ENCODE measurements around the gene YAP1.

The YAP1 gene

DNA sequence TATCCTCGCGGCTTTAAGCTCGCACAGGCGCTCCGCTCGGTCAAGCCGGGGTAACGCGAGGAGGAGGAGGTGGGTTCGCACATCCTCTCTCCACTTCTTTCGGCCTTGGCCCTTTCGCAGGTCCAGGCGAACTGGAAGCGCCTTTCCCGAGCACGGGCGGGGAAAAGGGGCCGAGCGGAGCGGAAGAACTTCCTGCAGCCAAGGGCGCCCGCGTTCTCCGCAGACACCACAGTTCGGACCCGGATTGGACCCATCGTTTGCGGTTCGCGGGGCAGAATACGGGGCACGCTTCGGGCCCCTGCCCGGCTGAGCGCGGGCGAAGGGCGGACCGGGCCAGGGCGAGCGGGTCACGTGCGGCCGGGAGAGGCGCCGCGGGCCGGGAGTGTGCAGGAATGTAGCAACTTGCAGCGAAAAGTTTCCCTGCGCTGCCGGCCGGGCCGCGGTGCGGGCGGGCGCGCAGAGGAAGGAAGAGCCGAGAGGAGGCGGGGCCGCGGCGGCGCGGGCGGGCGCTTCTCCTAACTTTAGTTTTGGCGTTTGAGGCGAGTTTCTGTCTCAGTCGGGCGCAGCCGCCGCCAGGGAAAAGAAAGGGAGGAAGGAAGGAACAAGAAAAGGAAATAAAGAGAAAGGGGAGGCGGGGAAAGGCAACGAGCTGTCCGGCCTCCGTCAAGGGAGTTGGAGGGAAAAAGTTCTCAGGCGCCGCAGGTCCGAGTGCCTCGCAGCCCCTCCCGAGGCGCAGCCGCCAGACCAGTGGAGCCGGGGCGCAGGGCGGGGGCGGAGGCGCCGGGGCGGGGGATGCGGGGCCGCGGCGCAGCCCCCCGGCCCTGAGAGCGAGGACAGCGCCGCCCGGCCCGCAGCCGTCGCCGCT lies at the start of gene YAP1:
TSS of gene YAP1 (plus strand) at position 552 of the 865 bp plus-strand sequence. CDS start 402 bp downstream, outside the sequence.
- peak within 1 kb of the TSS; percentile 54 for H3K4me3 ChIP-seq (ENCODE audit: low read depth, low read length)
- TF ChIP-seq, protein P1, sequence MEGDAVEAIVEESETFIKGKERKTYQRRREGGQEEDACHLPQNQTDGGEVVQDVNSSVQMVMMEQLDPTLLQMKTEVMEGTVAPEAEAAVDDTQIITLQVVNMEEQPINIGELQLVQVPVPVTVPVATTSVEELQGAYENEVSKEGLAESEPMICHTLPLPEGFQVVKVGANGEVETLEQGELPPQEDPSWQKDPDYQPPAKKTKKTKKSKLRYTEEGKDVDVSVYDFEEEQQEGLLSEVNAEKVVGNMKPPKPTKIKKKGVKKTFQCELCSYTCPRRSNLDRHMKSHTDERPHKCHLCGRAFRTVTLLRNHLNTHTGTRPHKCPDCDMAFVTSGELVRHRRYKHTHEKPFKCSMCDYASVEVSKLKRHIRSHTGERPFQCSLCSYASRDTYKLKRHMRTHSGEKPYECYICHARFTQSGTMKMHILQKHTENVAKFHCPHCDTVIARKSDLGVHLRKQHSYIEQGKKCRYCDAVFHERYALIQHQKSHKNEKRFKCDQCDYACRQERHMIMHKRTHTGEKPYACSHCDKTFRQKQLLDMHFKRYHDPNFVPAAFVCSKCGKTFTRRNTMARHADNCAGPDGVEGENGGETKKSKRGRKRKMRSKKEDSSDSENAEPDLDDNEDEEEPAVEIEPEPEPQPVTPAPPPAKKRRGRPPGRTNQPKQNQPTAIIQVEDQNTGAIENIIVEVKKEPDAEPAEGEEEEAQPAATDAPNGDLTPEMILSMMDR (IDR thresholded peaks at IDR 0.05; ENCODE audit: low read depth, low read length, missing control alignments): no peak
- DNase-seq (ENCODE audit: low read depth): no peak

DNA sequence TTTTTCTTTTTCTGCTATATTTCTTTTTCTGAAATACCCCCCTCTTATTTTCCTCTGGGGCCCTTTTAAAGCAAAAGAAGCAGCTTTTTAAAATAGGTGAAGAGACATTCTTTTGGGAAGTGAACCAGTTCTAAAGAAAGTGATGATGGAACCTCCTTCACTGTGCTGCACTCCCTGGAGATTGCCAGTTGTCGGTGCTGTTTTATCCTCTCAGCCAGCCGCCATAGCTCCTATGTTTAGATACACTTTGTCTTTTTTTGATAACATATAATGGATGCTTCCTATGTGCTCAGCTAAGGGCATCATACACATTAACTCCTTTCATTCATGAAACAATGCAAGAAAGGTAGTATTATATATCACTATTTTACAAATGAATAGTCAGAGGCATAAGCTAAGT lies 49.0 kb upstream of the YAP1 start:
- TF ChIP-seq, protein P1 (IDR thresholded peaks at IDR 0.05; ENCODE audit: low read depth, low read length, missing control alignments): peak; percentile 5
- no peak overlapping the region for H3K4me3 ChIP-seq (ENCODE audit: low read depth, low read length)
- no peak for DNase-seq (ENCODE audit: low read depth)

DNA sequence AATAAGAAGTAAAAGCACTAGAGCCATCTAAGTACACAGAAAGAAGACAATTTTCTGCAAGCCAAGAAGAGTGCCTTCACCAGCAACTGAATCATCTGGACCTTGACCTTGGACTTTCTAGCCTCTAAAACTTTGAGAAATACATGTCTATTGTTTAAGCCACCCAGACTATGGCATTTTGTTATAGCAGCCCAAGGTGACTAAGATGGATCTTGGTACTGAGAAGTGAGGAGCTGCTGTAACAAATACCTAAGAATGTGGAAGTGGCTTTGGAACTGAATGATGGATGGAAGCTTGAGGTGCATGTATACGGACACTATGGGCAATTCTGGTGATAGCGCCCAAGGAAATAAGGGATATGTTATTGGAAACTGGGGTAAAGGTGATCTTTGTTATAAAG lies 48.1 kb upstream of the YAP1 start:
- no peak for DNase-seq (ENCODE audit: low read depth)
- TF ChIP-seq, protein P1 (IDR thresholded peaks at IDR 0.05; ENCODE audit: low read depth, low read length, missing control alignments): no peak
- no peak overlapping the region for H3K4me3 ChIP-seq (ENCODE audit: low read depth, low read length)

DNA sequence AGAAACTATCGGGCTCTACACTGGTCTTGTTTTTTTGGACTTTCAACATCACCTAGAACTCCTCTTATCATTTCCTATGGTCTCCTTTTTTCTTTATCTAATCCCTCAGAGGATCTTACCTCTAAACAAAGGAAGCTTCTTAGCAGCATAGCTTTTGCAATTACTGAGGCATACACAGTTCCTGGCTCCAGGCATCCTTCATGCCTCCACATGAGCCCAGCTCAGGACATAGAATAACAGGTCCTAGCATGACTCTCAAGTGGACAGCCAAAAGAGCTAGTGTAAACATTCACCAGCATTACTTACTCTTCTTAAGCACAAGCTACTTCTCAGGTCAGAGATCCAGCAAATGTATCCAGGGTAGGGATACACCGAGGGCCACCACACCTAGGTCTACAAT lies 45.9 kb upstream of the YAP1 start:
- H3K4me3 ChIP-seq (ENCODE audit: low read depth, low read length): no peak overlapping the region
- TF ChIP-seq, protein P1 (IDR thresholded peaks at IDR 0.05; ENCODE audit: low read depth, low read length, missing control alignments): no peak
- DNase-seq (ENCODE audit: low read depth): no peak

DNA sequence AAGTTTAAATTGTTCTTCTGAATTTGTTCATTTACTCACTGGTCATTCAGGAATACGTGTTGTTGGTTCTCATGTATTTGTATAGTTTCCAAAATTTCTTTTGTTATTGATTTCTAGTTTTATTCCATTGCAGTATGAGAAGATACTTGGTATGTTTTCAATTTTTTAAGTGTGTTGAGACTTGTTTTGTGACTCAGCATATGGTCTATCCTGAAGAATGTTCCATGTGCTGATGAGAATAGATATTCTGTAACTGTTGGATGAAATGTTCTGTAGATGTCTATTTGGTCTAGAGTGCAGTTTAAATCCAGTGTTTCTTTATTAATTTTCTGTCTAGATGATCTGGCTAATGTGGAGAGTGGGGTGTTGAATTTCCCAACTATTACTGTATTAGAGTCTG lies 39.5 kb upstream of the YAP1 start:
- no peak for DNase-seq (ENCODE audit: low read depth)
- TF ChIP-seq, protein P1 (IDR thresholded peaks at IDR 0.05; ENCODE audit: low read depth, low read length, missing control alignments): no peak
- no peak overlapping the region for H3K4me3 ChIP-seq (ENCODE audit: low read depth, low read length)

DNA sequence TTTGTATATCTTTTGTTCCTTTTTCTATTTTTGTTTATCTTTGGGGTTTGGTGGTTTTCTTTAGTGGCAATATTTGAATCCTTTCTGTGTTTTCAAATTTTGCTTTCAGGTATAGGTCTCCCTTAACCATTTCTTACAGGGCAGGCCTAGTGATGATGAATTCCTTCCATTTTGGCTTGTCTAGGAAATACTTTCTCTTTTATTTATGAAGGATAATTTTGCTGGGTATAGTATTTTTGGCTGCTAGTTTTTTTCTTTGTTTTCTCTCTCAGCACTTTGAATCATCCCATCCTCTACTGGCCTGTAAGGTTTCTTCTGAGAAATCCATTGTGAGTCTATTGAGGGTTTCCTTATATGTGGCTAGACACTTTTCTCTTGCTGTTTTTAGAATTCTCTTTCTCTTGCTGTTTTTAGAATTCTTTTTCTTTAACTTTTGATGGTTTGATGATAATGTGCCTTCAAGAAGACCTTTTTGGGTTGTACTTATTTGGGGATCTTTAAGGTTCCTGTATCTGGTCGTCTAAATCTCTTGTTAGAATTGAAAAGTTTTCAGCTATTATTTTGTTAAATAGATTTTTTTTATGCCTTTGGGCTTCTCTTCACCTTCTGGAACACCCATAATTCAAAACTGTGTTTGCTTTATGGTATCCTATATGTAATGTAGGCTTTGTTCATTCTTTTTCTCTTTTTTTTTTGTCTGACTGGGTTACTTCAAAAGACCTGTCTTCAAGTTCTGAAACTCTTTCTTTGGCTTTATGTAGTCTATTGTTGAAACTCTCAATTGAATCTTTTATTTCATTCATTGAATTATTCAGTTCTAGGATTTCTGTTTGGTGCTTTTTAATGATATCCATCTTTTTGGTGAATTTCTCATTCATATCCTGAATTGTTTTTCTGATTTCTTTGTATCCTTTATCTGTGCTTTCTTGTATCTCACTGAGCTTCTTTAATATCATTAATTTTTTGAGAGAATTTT lies 38.5 kb upstream of the YAP1 start:
- TF ChIP-seq, protein P1 (IDR thresholded peaks at IDR 0.05; ENCODE audit: low read depth, low read length, missing control alignments): no peak
- DNase-seq (ENCODE audit: low read depth): no peak
- H3K4me3 ChIP-seq (ENCODE audit: low read depth, low read length): no peak overlapping the region
